Activated naive CD8-positive, alpha-beta T cell treated with anti-CD3 and anti-CD28 coated beads, Interleukin-2, amount 50 U/mL, for 24 hours (primary cell): ENCODE data around the gene SKIC8.
"Not testable (repeated sequence)": the region's sequence is repeated elsewhere in the genome, so short reads cannot be mapped to it uniquely, and the experiment has no call there.

Experiments
- ATAC-seq: fragments of 150-1000 bp; cut with Tn5 transposase; one replicate; pipeline ENCODE4 v1.10.0; 2021
- DNase-seq: peaks from one replicate; pipeline ENCODE4 v3.0.0; 2021
- H3K27ac Mint-ChIP-seq: one replicate; pipeline ENCODE4 v1.8.0; 2021; ENCODE audit warnings: mild to moderate bottlenecking, mixed read lengths
- H3K27me3 Mint-ChIP-seq: one replicate; pipeline ENCODE4 v1.8.0; 2021; ENCODE audit warnings: mixed read lengths
- H3K36me3 Mint-ChIP-seq: one replicate; pipeline ENCODE4 v1.8.0; 2021; ENCODE audit warnings: low read depth, mixed read lengths
- H3K4me1 Mint-ChIP-seq: one replicate; pipeline ENCODE4 v1.8.0; 2021; ENCODE audit warnings: mixed read lengths
- H3K4me3 Mint-ChIP-seq: one replicate; pipeline ENCODE4 v1.8.0; 2021; ENCODE audit warnings: mild to moderate bottlenecking, moderate library complexity, mixed read lengths
- H3K9me3 Mint-ChIP-seq: one replicate; pipeline ENCODE4 v1.8.0; 2021; ENCODE audit warnings: mixed read lengths

SKIC8 gene

DNA sequence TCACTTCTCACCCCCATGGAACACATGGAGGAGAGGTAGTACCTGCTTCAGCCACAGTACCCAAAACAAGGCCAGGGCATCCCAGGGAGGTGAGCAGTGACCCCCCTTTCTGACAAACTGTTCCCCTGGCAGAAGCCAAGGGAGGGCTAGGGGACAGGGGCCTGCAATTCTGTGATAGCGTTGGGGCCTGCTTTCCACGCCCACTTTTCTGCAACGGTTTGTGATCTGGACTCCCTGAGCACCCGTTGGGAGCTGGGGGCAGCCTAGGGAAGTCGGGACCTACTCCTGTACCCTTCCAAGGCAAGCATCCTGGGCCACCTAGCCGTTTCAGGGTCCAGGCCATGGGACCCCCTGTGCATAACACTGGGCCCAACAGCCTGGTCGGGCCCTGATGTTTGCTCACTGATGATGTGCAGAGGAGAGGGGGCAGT is 36.0 kb downstream of the SKIC8 start:
- no peaks in the 10 kb centered on the region for H3K27me3 Mint-ChIP-seq
- H3K27ac Mint-ChIP-seq, result peak overlapping the region; percentile 40

DNA sequence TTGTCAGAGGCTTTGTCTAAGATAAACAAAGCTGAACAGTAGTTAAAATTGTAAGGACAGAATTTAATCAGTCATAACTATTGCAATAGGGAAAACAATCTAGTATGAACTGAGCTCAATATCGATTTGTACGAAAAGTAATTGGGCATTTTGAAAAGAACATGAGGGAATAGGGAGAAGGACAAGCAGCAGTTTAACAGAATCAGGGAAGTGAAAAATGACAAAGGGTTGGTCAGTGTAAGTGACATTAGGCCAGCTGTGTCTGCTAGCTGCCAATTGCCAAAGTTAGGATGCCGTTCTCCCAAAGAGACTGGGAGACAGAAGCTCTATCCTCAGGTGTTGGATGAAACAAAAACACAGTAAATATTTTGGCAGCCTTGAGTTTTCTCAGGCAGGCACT is 38.3 kb downstream of the SKIC8 start:
- H3K4me3 Mint-ChIP-seq, result no peak overlapping the region
- DNase-seq (no peak), ATAC-seq (no peak)
- H3K36me3 Mint-ChIP-seq, result peaks cover 7% of the 10 kb centered on the region
- H3K27me3 Mint-ChIP-seq, result no peaks in the 10 kb centered on the region
- H3K9me3 Mint-ChIP-seq, result no peaks in the 10 kb centered on the region
- H3K4me1 Mint-ChIP-seq, result peaks cover 12% of the 10 kb centered on the region
- H3K27ac Mint-ChIP-seq, result no peak overlapping the region

More for the DNA sequence above, 36.0 kb downstream of the SKIC8 start:
- H3K4me3 Mint-ChIP-seq, result peak overlapping the region; percentile 52
- peaks cover 9% of the 10 kb centered on the region for H3K36me3 Mint-ChIP-seq
- ATAC-seq, result no peak
- no peaks in the 10 kb centered on the region for H3K9me3 Mint-ChIP-seq
- DNase-seq, result no peak
- peaks cover 25% of the 10 kb centered on the region for H3K4me1 Mint-ChIP-seq

DNA sequence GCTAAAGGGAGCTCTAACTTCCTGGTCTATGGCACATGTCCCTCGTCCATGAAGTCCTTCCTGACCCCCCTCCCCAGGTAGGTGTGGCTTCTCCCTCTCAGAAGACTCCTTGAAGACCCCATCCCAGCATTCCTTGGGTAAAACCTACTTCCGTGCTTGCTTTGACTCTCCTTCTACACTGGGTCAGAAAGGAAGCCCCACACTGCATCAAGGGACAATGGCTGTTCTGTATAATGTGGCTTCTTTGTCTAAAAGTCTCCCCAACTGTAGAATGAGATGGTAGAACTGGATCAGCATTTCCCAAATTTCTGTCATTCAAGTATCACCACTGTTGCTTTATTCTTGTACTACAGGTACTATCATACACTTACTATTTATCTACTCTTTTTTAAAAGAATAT is 38.9 kb downstream of the SKIC8 start:
- Mint-ChIP-seq H3K9me3 (no peaks in the 10 kb centered on the region), H3K4me3 (no peak overlapping the region), H3K27ac (no peak overlapping the region), H3K27me3 (no peaks in the 10 kb centered on the region), H3K4me1 (peaks cover 6% of the 10 kb centered on the region), H3K36me3 (peaks cover 3% of the 10 kb centered on the region)
- DNase-seq (no peak), ATAC-seq (no peak)

DNA sequence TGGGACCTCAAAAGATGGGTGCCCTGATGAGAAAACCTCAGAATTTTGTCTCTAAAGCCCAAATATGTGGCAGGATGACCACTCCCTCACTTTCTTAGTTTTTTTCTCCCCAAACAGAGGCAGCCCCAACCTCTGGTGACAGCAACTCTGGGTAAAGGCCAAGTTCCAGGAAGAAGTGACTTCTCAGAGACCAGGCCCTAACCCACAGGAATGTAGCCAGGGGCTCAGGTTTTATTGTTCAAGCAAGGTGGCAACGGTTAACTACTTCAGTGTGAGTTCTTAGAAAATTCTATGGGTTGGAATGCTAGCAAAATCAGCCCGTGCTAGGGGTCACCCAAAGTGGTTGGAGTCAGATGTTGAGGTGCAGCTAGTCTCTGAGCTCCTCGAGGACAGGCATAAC is 40.2 kb downstream of the SKIC8 start:
- H3K27ac Mint-ChIP-seq, result no peak overlapping the region
- no peaks in the 10 kb centered on the region for H3K9me3 Mint-ChIP-seq
- DNase-seq (no peak), ATAC-seq (no peak)
- no peaks in the 10 kb centered on the region for H3K27me3 Mint-ChIP-seq
- no peaks in the 10 kb centered on the region for H3K4me1 Mint-ChIP-seq
- H3K4me3 Mint-ChIP-seq, result no peak overlapping the region
- no peaks in the 10 kb centered on the region for H3K36me3 Mint-ChIP-seq

DNA sequence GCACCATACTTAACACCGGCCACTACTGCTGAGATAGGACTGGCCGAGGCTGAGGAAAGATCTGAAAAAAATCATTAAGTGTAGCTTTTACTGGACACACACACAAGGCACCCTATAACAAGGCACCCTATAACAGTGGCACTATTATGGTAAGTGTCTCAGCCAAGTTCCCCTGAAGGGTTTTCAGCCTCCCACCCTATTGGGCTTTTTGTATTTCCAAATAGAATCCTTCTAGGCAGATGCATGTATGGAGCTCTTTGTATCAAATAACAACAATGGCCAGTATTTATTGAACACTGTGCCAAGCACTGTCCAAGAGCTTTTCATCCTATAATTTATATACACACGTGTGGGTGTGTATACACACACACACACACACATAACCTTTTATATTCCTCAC is 41.7 kb downstream of the SKIC8 start:
- no peak for ATAC-seq
- no peak for DNase-seq
- no peaks in the 10 kb centered on the region for H3K36me3 Mint-ChIP-seq
- H3K9me3 Mint-ChIP-seq, result no peaks in the 10 kb centered on the region
- no peaks in the 10 kb centered on the region for H3K4me1 Mint-ChIP-seq
- H3K27me3 Mint-ChIP-seq, result no peaks in the 10 kb centered on the region
- no peak overlapping the region for H3K4me3 Mint-ChIP-seq
- H3K27ac Mint-ChIP-seq, result no peak overlapping the region

DNA sequence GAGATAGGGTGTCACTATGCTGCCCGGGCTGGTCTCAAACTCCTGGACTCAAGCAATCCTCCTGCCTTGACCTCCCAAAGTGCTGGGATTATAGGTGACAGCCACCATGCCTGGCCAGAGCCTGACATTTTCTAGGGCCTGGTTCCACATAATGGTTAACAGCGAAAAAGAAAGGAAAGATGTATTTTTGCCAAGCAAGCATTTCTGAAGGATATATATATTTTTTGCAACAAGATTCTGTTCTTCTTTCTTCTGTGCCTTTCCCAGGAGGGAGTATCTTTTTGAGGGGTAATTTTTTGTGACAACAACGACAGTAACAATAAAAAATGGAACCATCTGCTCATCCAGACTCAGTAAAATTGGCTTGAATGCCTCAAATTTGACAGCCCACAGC is 43.4 kb downstream of the SKIC8 start:
- Mint-ChIP-seq H3K4me3 (no peak overlapping the region), H3K4me1 (no peaks in the 10 kb centered on the region), H3K36me3 (no peaks in the 10 kb centered on the region), H3K27ac (no peak overlapping the region), H3K27me3 (no peaks in the 10 kb centered on the region), H3K9me3 (no peaks in the 10 kb centered on the region)
- DNase-seq (no peak), ATAC-seq (no peak)

DNA sequence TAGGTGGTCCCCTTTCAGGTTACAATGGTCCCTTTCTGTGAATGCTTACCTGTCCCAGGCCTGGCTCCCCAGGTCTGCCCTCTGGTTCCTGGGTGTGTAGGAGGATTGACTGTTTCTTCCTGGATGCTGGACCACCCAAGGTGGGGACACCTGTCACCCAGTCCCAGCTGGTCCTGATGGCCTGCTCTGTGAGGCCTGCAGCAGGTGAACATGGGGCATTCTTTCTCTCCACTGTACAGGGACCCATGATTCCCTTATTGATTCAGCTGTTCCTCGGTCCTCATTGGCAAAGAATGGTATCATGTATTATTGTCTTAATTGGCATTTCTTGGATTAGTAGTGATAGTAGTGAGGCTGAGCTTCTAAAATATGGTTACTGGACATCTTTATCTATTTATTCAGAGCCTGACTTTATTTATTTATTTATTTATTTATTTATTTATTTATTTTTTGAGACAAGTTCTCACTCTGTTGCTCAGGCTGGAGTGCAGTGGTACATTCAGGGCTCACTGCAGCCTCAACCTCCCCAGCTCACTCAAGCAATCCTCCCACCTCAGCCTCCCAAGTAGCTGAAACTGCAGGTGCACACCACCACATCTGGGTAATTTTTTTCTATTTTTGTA is 43.9 kb downstream of the SKIC8 start:
- H3K4me1 Mint-ChIP-seq, result no peaks in the 10 kb centered on the region
- no peak for DNase-seq

DNA sequence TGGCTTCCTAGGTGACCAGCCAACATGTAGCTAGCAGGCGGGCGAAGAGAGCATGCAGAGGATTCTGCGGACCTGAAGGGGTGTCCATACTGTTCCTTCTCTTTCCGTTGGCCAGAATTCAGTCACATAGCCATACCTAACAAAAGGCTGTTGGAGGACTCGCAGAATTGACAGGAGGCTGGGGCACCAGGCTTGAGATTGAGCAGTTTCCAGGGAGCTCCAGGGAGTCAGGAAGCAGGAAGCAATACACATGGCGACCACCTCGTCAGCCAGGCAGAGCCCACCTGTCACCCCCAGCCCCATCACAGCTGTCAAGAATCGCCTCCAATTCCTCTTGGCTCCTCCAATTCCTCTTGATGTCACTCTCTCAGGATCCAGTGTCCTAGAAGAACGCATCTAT is 48.3 kb downstream of the SKIC8 start:
- ATAC-seq (no peak), DNase-seq (no peak)
- no peaks in the 10 kb centered on the region for H3K4me1 Mint-ChIP-seq
- H3K27ac Mint-ChIP-seq, result no peak overlapping the region
- no peak overlapping the region for H3K4me3 Mint-ChIP-seq
- no peaks in the 10 kb centered on the region for H3K36me3 Mint-ChIP-seq
- H3K9me3 Mint-ChIP-seq, result no peaks in the 10 kb centered on the region
- H3K27me3 Mint-ChIP-seq, result no peaks in the 10 kb centered on the region

More for the DNA sequence above, 43.9 kb downstream of the SKIC8 start:
- Mint-ChIP-seq H3K27me3 (no peaks in the 10 kb centered on the region), H3K36me3 (no peaks in the 10 kb centered on the region), H3K4me3 (no peak overlapping the region), H3K27ac (no peak overlapping the region), H3K9me3 (no peaks in the 10 kb centered on the region)
- ATAC-seq, result no peak

DNA sequence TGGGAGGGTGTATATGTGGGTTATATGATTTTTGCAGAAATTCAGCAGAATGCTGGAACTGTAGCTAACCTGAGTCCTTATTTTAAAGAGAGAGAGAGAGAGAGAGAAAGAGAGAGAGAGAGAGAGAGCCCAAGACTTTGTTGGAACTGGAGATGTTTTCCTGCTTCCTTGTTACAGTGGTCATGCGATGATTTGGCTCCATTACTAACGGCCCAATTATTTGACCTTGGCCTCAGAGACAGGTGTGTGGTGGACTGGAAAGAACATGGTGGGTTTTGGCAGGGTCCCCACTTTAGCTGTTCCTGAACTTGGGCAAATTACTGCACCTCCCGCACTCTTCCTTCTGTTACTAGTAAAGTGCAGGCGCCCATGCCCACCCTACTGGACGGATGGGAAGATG is 50.3 kb downstream of the SKIC8 start:
- no peaks in the 10 kb centered on the region for H3K27me3 Mint-ChIP-seq
- DNase-seq, result no peak
- ATAC-seq, result no peak
- H3K36me3 Mint-ChIP-seq, result no peaks in the 10 kb centered on the region
- no peak overlapping the region for H3K4me3 Mint-ChIP-seq
- no peak overlapping the region for H3K27ac Mint-ChIP-seq
- no peaks in the 10 kb centered on the region for H3K4me1 Mint-ChIP-seq
- no peaks in the 10 kb centered on the region for H3K9me3 Mint-ChIP-seq

DNA sequence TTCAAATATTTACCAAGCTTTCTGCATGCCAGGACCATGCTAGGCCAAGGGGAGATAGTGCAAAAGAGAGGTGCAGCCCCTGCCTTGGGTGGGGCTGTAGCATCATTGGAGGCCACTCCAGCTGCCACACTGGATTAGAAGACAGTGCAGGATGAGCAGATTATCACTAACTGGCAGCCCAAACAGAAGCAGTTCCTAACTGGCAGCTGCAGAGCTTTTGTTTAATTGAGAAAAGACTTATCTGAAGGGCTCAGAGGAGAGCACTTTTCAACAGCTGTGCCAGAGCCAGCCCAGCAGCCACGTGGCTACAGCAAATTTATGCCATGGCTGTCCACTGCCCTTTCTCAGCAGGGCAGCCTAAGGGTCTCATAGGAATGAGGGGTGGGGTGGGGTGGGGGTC is 51.5 kb downstream of the SKIC8 start:
- H3K4me1 Mint-ChIP-seq, result no peaks in the 10 kb centered on the region
- DNase-seq, result no peak
- no peaks in the 10 kb centered on the region for H3K9me3 Mint-ChIP-seq
- no peaks in the 10 kb centered on the region for H3K36me3 Mint-ChIP-seq
- no peak for ATAC-seq
- no peaks in the 10 kb centered on the region for H3K27me3 Mint-ChIP-seq
- H3K27ac Mint-ChIP-seq, result no peak overlapping the region
- no peak overlapping the region for H3K4me3 Mint-ChIP-seq

DNA sequence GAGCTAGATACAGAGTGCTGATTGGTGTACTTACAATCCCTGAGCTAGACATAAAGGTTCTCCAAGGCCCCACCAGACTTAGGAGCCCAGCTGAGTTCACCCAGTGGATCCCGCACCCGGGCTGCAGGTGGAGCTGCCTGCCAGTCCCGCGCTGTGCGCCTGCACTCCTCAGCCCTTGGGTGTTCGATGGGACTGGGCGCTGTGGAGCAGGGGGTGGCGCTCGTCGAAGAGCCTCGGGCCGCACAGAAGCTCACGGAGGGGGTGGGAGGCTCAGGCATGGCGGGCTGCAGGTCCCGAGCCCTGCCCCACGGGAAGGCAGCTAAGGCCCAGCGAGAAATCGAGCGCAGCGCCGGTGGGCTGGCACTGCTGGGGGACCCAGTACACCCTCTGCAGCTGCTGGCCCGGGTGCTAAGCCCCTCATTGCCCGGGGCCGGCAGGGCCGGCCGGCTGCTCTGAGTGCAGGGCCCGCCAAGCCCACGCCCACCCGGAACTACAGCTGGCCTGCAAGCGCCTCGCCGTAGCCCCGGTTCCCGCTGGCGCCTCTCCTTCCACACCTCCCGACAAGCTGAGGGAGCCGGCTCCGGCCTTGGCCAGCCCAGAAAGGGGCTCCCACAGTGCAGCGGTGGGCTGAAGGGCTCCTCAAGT is 53.3 kb downstream of the SKIC8 start:
- H3K4me1 Mint-ChIP-seq, H3K27me3 Mint-ChIP-seq, H3K36me3 Mint-ChIP-seq, H3K9me3 Mint-ChIP-seq, ATAC-seq, DNase-seq, H3K27ac Mint-ChIP-seq, H3K4me3 Mint-ChIP-seq: not testable (repeated sequence)

DNA sequence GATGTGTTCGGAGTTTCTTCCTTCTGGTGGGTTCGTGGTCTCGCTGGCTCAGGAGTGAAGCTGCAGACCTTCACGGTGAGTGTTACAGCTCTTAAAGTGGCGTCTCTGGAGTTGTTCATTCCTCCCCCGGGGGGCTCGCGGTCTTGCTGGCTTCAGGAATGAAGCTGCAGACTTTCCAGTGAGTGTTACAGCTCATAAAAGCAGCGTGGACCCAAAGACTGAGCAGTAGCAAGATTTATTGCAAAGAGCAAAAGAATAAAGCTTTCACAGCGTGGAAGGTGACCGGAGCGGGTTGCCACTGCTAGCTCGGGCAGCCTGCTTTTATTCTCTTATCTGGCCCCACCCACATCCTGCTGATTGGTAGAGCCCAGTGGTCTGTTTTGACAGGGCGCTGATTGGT is 54.0 kb downstream of the SKIC8 start:
- not testable (repeated sequence) for ATAC-seq, DNase-seq, H3K27ac Mint-ChIP-seq, H3K36me3 Mint-ChIP-seq, H3K4me1 Mint-ChIP-seq, H3K4me3 Mint-ChIP-seq, H3K27me3 Mint-ChIP-seq, H3K9me3 Mint-ChIP-seq

DNA sequence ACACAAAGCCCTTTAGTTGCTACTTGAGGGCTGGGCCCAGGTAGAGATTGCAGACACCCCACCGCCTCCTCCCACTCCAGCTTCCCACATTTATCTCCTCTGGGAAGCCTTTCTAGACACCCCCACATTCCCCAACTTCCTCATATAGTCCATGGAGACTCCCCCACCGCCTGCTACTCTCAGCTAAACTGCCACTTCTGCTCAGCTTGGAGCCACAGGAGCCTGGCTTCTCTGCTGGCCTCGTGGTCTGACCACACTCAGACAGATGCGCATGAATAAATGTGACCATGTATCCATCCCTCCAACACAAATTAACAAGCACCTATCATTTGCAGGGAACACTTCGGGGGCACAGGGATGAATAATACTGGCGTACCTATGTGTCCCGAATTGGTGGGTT is 54.5 kb downstream of the SKIC8 start:
- no peak for ATAC-seq
- Mint-ChIP-seq H3K4me1 (no peaks in the 10 kb centered on the region), H3K27ac (no peak overlapping the region), H3K4me3 (no peak overlapping the region), H3K27me3 (peaks cover 2% of the 10 kb centered on the region), H3K9me3 (no peaks in the 10 kb centered on the region), H3K36me3 (no peaks in the 10 kb centered on the region)
- DNase-seq, result no peak

DNA sequence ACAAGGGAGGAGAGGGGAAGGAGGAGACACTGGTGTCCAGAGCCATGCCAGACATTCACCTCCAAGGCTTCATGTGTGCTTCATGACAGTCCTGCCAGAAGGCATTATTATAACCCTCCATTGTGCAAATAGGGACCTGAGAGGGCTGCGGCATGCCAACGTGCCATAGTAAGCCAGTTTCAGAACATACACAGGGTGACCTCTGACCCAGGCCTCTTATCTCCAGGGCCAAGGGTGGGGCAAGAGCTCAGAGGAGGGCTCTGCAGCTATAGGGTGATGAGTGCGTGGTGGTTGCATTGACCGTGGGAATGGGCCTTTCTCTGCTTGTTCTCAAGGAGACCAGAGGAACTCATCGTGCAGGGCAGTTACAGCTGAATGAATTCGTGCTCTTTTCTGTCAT is 55.3 kb downstream of the SKIC8 start:
- H3K36me3 Mint-ChIP-seq, result no peaks in the 10 kb centered on the region

DNA sequence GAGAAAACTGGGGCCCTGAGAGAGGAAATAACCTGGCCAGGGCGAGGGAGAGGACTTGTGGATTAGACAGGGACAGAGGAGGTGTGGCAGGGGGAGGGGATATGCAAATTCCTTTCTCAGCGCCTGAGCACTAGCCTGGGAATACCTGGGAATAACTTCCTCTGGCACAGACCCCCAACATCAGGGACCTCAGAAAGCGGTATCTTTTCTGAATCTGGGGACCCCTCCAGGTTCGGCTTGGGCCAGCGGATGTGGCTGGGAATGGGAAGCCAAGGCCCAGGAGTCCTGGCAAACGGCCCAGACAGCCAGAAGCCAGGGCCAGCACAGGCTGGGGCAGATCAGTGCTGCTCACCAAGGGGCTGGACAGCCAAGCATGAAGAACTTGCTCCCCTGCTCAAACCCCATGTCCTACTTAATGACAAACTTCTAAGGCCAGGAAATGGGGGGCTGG is 55.9 kb downstream of the SKIC8 start:
- no peaks in the 10 kb centered on the region for H3K36me3 Mint-ChIP-seq
- no peak for DNase-seq
- H3K9me3 Mint-ChIP-seq, result no peaks in the 10 kb centered on the region
- H3K4me1 Mint-ChIP-seq, result no peaks in the 10 kb centered on the region
- no peak overlapping the region for H3K4me3 Mint-ChIP-seq
- no peak for ATAC-seq
- no peak overlapping the region for H3K27ac Mint-ChIP-seq
- H3K27me3 Mint-ChIP-seq, result peaks cover 2% of the 10 kb centered on the region

More for the DNA sequence above, 55.3 kb downstream of the SKIC8 start:
- ATAC-seq (no peak), DNase-seq (no peak)
- Mint-ChIP-seq H3K9me3 (no peaks in the 10 kb centered on the region), H3K4me3 (no peak overlapping the region), H3K4me1 (no peaks in the 10 kb centered on the region), H3K27me3 (peaks cover 2% of the 10 kb centered on the region), H3K27ac (no peak overlapping the region)

DNA sequence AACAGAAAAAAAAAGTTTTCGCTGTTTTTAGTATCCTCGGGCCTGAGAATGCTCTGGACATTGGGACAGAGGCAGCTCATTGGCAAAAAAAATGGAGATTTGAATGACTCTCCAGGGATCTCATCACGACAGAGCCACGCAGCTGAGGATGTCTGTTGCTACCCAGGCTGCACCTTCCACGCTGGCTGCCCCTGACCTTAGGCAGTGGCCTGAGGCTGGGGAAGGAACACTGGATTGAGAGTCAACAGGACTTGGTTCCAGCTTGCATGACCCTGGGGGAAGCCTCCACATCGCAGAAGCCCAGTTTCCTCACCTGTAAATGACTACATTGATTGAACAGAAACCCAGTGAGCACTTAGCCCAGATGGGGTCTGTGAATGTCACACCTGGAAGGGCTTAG is 56.4 kb downstream of the SKIC8 start:
- H3K27me3 Mint-ChIP-seq, result peaks cover 2% of the 10 kb centered on the region
- H3K4me3 Mint-ChIP-seq, result no peak overlapping the region
- H3K9me3 Mint-ChIP-seq, result no peaks in the 10 kb centered on the region
- H3K27ac Mint-ChIP-seq, result no peak overlapping the region
- no peak for ATAC-seq
- H3K4me1 Mint-ChIP-seq, result no peaks in the 10 kb centered on the region
- no peak for DNase-seq
- no peaks in the 10 kb centered on the region for H3K36me3 Mint-ChIP-seq
